IMR-90 (cell line): Measurements from ENCODE around the gene PTPRN2. TPM values are rescaled to one million over a fixed set of nuclear protein-coding genes. Genes with fewer than 3 reads are reported as not detected.

Experiments
- ATAC-seq: fragments of 200-7000 bp; cut with Tn5 transposase; 2 replicates; pipeline ENCODE4 v1.9.1; 2020; ENCODE audit warnings: low read depth, mild to moderate bottlenecking, moderate library complexity
- BruUV-seq: library from RNA; stranded (reverse); fragments of 400-500 nt; replicated peaks from 2 replicates; lab custom pipeline; 2021; lab: Mats Ljungman, UMichigan
- CTCF ChIA-PET: fragments of 300-600 bp; formaldehyde crosslinking; extraction: SDS; loops from one replicate; lab custom pipeline; 2021; ENCODE audit warnings: antibody characterized with exemption; lab: Yijun Ruan, JAX
- POLR2A ChIA-PET: fragments of 300-600 bp; sonication (Branson Sonifier 250); formaldehyde crosslinking; loops from one replicate; lab custom pipeline; 2022; ENCODE audit warnings: antibody characterized with exemption; ENCODE audit not compliant: unreplicated experiment; lab: Charles Lee
- DNase-seq: peaks from one replicate; pipeline ENCODE4 v3.0.0; 2013
- H2AFZ ChIP-seq: replicated peaks from 2 replicates; pipeline ENCODE3; 2013; ENCODE audit warnings: low read length, mild to moderate bottlenecking; ENCODE audit not compliant: poor library complexity
- H2AK5ac ChIP-seq: 2 replicates; pipeline ENCODE4 v1.6.1; 2013; ENCODE audit warnings: low read depth, low read length, inconsistent platforms
- H2AK9ac ChIP-seq: replicated peaks from 2 replicates; pipeline ENCODE3; 2013; ENCODE audit warnings: mild to moderate bottlenecking, low read depth, low read length, moderate library complexity; ENCODE audit not compliant: poor library complexity
- H2BK120ac ChIP-seq: 2 replicates; pipeline ENCODE4 v1.6.1; 2013; ENCODE audit warnings: low read depth, low read length, inconsistent platforms
- H2BK15ac ChIP-seq: 3 replicates; pipeline ENCODE4 v1.6.1; 2013; ENCODE audit warnings: low read depth, low read length, inconsistent platforms
- H2BK20ac ChIP-seq: 2 replicates; pipeline ENCODE4 v1.6.1; 2013; ENCODE audit warnings: low read depth, mild to moderate bottlenecking, inconsistent platforms, low read length, moderate library complexity
- H2BK5ac ChIP-seq: 2 replicates; pipeline ENCODE4 v1.6.1; 2013; ENCODE audit warnings: mild to moderate bottlenecking, low read depth, low read length, inconsistent platforms; ENCODE audit not compliant: poor library complexity, severe bottlenecking
- H3K14ac ChIP-seq: replicated peaks from 2 replicates; pipeline ENCODE4 v1.6.1; 2013; ENCODE audit warnings: low read depth, low read length, inconsistent platforms
- H3K18ac ChIP-seq: 2 replicates; pipeline ENCODE4 v1.6.1; 2013; ENCODE audit warnings: low read depth, low read length, control low read depth
- H3K23ac ChIP-seq: 2 replicates; pipeline ENCODE4 v1.6.1; 2013; ENCODE audit warnings: low read depth, low read length, inconsistent platforms
- H3K27ac ChIP-seq: 2 replicates; pipeline ENCODE4 v1.5.1; 2013; ENCODE audit warnings: mild to moderate bottlenecking, control low read depth, low read length; ENCODE audit not compliant: insufficient read depth
- H3K27me3 ChIP-seq: 2 replicates; pipeline ENCODE4 v1.6.1; 2013; ENCODE audit warnings: low read length; ENCODE audit not compliant: control insufficient read depth, insufficient read depth
- H3K36me3 ChIP-seq: 2 replicates; pipeline ENCODE4 v1.6.1; 2013; ENCODE audit warnings: low read length, mixed read lengths; ENCODE audit not compliant: control insufficient read depth, insufficient read depth
- H3K4ac ChIP-seq: 2 replicates; pipeline ENCODE4 v1.6.1; 2013; ENCODE audit warnings: low read depth, low read length, inconsistent platforms
- H3K4me1 ChIP-seq: 2 replicates; pipeline ENCODE4 v1.6.1; 2013; ENCODE audit warnings: low read length, mixed read lengths; ENCODE audit not compliant: control insufficient read depth, insufficient read depth
- H3K4me2 ChIP-seq: 2 replicates; pipeline ENCODE4 v1.6.1; 2013; ENCODE audit warnings: low read depth, mild to moderate bottlenecking, control low read depth, low read length, moderate library complexity
- H3K4me3 ChIP-seq: 2 replicates; pipeline ENCODE4 v1.5.1; 2013; ENCODE audit warnings: low read depth, mild to moderate bottlenecking, control low read depth, low read length, moderate library complexity; ENCODE audit not compliant: insufficient read depth
- H3K56ac ChIP-seq: 2 replicates; pipeline ENCODE4 v1.6.1; 2013; ENCODE audit warnings: low read length, inconsistent platforms; ENCODE audit not compliant: insufficient read depth; ENCODE audit errors: extremely low read depth
- H3K79me1 ChIP-seq, 2 experiments: 2 replicates each; pipeline ENCODE4 v1.6.1; 2013; ENCODE audit warnings: low read length in 2 of 2, inconsistent platforms in 1 of 2, low read depth in 1 of 2
- H3K9ac ChIP-seq: 2 replicates; pipeline ENCODE4 v1.6.1; 2013; ENCODE audit warnings: low read depth, low read length, control low read depth
- H3K9me1 ChIP-seq: 2 replicates; pipeline ENCODE4 v1.6.1; 2013; ENCODE audit warnings: low read length, inconsistent platforms; ENCODE audit not compliant: insufficient read depth
- H3K9me3 ChIP-seq: 2 replicates; pipeline ENCODE4 v1.6.1; 2013; ENCODE audit warnings: low read length; ENCODE audit not compliant: control insufficient read depth, insufficient read depth
- H4K20me1 ChIP-seq: 2 replicates; pipeline ENCODE4 v1.6.1; 2013; ENCODE audit warnings: low read length, inconsistent platforms; ENCODE audit not compliant: insufficient read depth
- H4K5ac ChIP-seq: 2 replicates; pipeline ENCODE4 v1.6.1; 2013; ENCODE audit warnings: mild to moderate bottlenecking, low read depth, low read length, control low read depth
- H4K8ac ChIP-seq, 2 experiments: 2 replicates each; pipeline ENCODE4 v1.6.1; 2013; ENCODE audit warnings: low read depth in 2 of 2, low read length in 2 of 2, control low read depth in 1 of 2, inconsistent platforms in 1 of 2
- H4K91ac ChIP-seq: 2 replicates; pipeline ENCODE4 v1.6.1; 2013; ENCODE audit warnings: low read depth, low read length, inconsistent platforms; ENCODE audit not compliant: insufficient read depth
- BHLHE40 ChIP-seq: fragments of 150-350 bp; IDR thresholded peaks from 2 replicates; pipeline ENCODE4 v1.6.1; 2016; ENCODE audit warnings: mild to moderate bottlenecking, low read depth, low read length
- CEBPB ChIP-seq: IDR thresholded peaks from 2 replicates; pipeline ENCODE4 v1.6.1; 2012; ENCODE audit warnings: low read depth, low read length, improper control_type of control experiment
- CHD1 ChIP-seq: IDR thresholded peaks from 2 replicates; pipeline ENCODE4 v1.6.1; 2012; ENCODE audit warnings: low read depth, low read length, improper control_type of control experiment
- CTCF ChIP-seq: conservative IDR thresholded peaks from 2 replicates; pipeline ENCODE4 v1.5.1; 2012; ENCODE audit warnings: mild to moderate bottlenecking, low read depth, low read length, improper control_type of control experiment
- ELK1 ChIP-seq: fragments of 150-350 bp; IDR thresholded peaks from 2 replicates; pipeline ENCODE4 v1.6.1; 2016; ENCODE audit warnings: low read depth, mild to moderate bottlenecking, low read length, moderate library complexity, borderline replicate concordance
- FOS ChIP-seq: fragments of 150-350 bp; IDR thresholded peaks from 2 replicates; pipeline ENCODE4 v1.6.1; 2016; ENCODE audit warnings: low read depth, low read length
- MAFK ChIP-seq: IDR thresholded peaks from 2 replicates; pipeline ENCODE4 v1.6.1; 2012; ENCODE audit warnings: low read depth, low read length, improper control_type of control experiment
- MAZ ChIP-seq: IDR thresholded peaks from 2 replicates; pipeline ENCODE4 v1.6.1; 2012; ENCODE audit warnings: low read depth, mild to moderate bottlenecking, low read length, improper control_type of control experiment, moderate library complexity, borderline replicate concordance
- MXI1 ChIP-seq: IDR thresholded peaks from 2 replicates; pipeline ENCODE4 v1.6.1; 2012; ENCODE audit warnings: low read depth, mild to moderate bottlenecking, low read length, moderate library complexity, borderline replicate concordance
- NFE2L2 ChIP-seq: fragments of 150-350 bp; IDR thresholded peaks from 2 replicates; pipeline ENCODE4 v1.6.1; 2016; ENCODE audit warnings: low read depth, mild to moderate bottlenecking, low read length
- RAD21 ChIP-seq: IDR thresholded peaks from 2 replicates; pipeline ENCODE4 v1.6.1; 2012; ENCODE audit warnings: low read length, improper control_type of control experiment
- RCOR1 ChIP-seq: IDR thresholded peaks from 2 replicates; pipeline ENCODE4 v1.6.1; 2012; ENCODE audit warnings: mild to moderate bottlenecking, low read length, improper control_type of control experiment; ENCODE audit not compliant: insufficient replicate concordance
- RFX5 ChIP-seq: IDR thresholded peaks from 2 replicates; pipeline ENCODE4 v1.8.0; 2012; ENCODE audit warnings: low read depth, mild to moderate bottlenecking, low read length, moderate library complexity
- SMC3 ChIP-seq: fragments of 150-350 bp; IDR thresholded peaks from 2 replicates; pipeline ENCODE4 v1.6.1; 2016; ENCODE audit warnings: low read depth, mild to moderate bottlenecking, antibody characterized with exemption, low read length, moderate library complexity
- USF2 ChIP-seq: fragments of 150-350 bp; IDR thresholded peaks from 2 replicates; pipeline ENCODE4 v1.6.1; 2017; ENCODE audit warnings: mild to moderate bottlenecking, antibody characterized with exemption, low read length, low read depth
- WGBS, 2 experiments: methylation state at CpG; one replicate each; pipeline versions ENCODE4 v1.1.5 to v1.1.7; 2013; ENCODE audit warnings: missing lambda C conversion rate in 2 of 2; ENCODE audit not compliant: insufficient read length in 1 of 2; ENCODE audit errors: extremely low coverage in 2 of 2; 5-methylcytosine and 5-hydroxymethylcytosine counted together
- dilution Hi-C: fragments of 300-500 bp; cut with HindIII; formaldehyde crosslinking; loops from one replicate; pipeline ENCODE4 v1.14.3; 2018; ENCODE audit warnings: low sequenced_read_pairs; ENCODE audit not compliant: unreplicated experiment
- in situ Hi-C: fragments of 300-500 bp; cut with MboI; formaldehyde crosslinking; loops from 3 replicates; pipeline ENCODE4 v1.14.3; 2019; ENCODE audit warnings: low sequenced_read_pairs, inconsistent platforms, mixed read lengths
- intact Hi-C: fragments of 100-400 bp; cut with micrococcal nuclease; formaldehyde crosslinking; loops from 2 replicates; pipeline ENCODE4 v1.10.0; 2022
- polyA plus RNA-seq, 3 experiments: library from polyadenylated mRNA; depleted of rRNA; stranded (reverse); fragments of >200 nt; gene quantifications; 2 replicates each; pipeline ENCODE4 v1.2.3, GENCODE V29; 2012; ENCODE audit warnings: low replicate concordance in 1 of 3
- total RNA-seq: library from RNA; depleted of rRNA; stranded (reverse); fragments of >200 nt; gene quantifications from 2 replicates; pipeline ENCODE4 v1.2.3, GENCODE V29; 2012

Gene PTPRN2
- total and polyA plus RNA-seq, 2 of the 4 experiments (the other 2 are of a cell fraction): 0.03 TPM; not detected in 1

GRCh38 chr7:157895520-157896375, 691.9 kb downstream of the PTPRN2 start:
- TF ChIP-seq CHD1: no peak
- no peak for TF ChIP-seq SMC3
- no peak for TF ChIP-seq MXI1
- no peak for TF ChIP-seq NFE2L2
- no peak for TF ChIP-seq MAFK
- TF ChIP-seq BHLHE40: no peak
- TF ChIP-seq RFX5: no peak
- no peak for TF ChIP-seq MAZ
- TF ChIP-seq RAD21: no peak
- no peak for TF ChIP-seq USF2
- no peak for TF ChIP-seq RCOR1
- TF ChIP-seq CEBPB: no peak
- TF ChIP-seq FOS: no peak
- TF ChIP-seq ELK1: no peak
- TF ChIP-seq CTCF: no peak
- intact Hi-C loops (no loop called here), in situ Hi-C loops (no loop called here), dilution Hi-C loops (no loop called here)
- Histone ChIP-seq H2AK5ac (no peak overlapping the region), H2BK5ac (no peak overlapping the region), H3K23ac (no peak overlapping the region), H3K4ac (no peak overlapping the region), H3K9me1 (no peaks in the 10 kb centered on the region), H2BK120ac (no peak overlapping the region), H2AK9ac (no peak overlapping the region), H3K79me1 (no peaks in the 10 kb centered on the region), H2BK20ac (no peak overlapping the region), H3K27ac (no peak overlapping the region), H3K4me3 (no peak overlapping the region), H3K4me1 (no peaks in the 10 kb centered on the region), H2AFZ (no peak overlapping the region), H3K9me3 (peaks cover 53% of the 10 kb centered on the region), H4K5ac (no peak overlapping the region), H4K20me1 (no peaks in the 10 kb centered on the region), H3K27me3 (no peaks in the 10 kb centered on the region), H3K36me3 (no peaks in the 10 kb centered on the region), H4K8ac (no peak overlapping the region), H3K56ac (no peak overlapping the region), H3K18ac (no peak overlapping the region), H3K9ac (no peak overlapping the region), H2BK15ac (no peak overlapping the region), H4K91ac (no peak overlapping the region), H3K14ac (no peak overlapping the region), H3K4me2 (no peak overlapping the region)
- no peak for ATAC-seq
- BruUV-seq: no TSS peak
- WGBS, 2 experiments: 60% methylated on average over 4 of the region's 19 CpGs; no CpG with 5 or more reads in 1 of the 2 experiments
- no peak for DNase-seq
- ChIA-PET POLR2A (no interaction called here), CTCF (no interaction called here)
